GM12878 (cell line): ENCODE results near the gene MMD. TPM values are rescaled to one million over a fixed set of nuclear protein-coding genes. Genes with fewer than 3 reads are reported as not detected.

ENCODE experiments used
- ATAC-seq: fragments of 200-7000 bp; cut with Tn5 transposase; 3 replicates; pipeline ENCODE4 v1.9.1; 2020; ENCODE audit warnings: mild to moderate bottlenecking, moderate library complexity
- BruUV-seq: library from RNA; stranded (reverse); fragments of 400-500 nt; replicated peaks from 2 replicates; lab custom pipeline; 2021; lab: Mats Ljungman, UMichigan
- CTCF ChIA-PET: fragments of 300-600 bp; sonication (Branson Sonifier 250); formaldehyde crosslinking; extraction: SDS; loops from one replicate; lab custom pipeline; 2021; ENCODE audit warnings: inconsistent platforms; lab: Yijun Ruan, JAX
- POLR2A ChIA-PET: fragments of 350-600 bp; formaldehyde crosslinking; extraction: SDS; loops from one replicate; lab custom pipeline; 2021; ENCODE audit warnings: inconsistent platforms; lab: Charles Lee
- RAD21 ChIA-PET: fragments of 300-600 bp; sonication (Branson Sonifier 250); formaldehyde crosslinking; loops from one replicate; lab custom pipeline; 2023; ENCODE audit warnings: antibody characterized with exemption; ENCODE audit not compliant: unreplicated experiment; lab: Charles Lee
- SMC1A ChIA-PET: fragments of 300-600 bp; sonication (Branson Sonifier 250); formaldehyde crosslinking; loops from one replicate; lab custom pipeline; 2023; ENCODE audit not compliant: unreplicated experiment, uncharacterized antibody; lab: Charles Lee
- DNase-seq: peaks from one replicate; pipeline ENCODE4 v3.0.0-alpha.2; 2011; ENCODE audit warnings: low read depth, low spot score
- FAIRE-seq: peaks from 3 replicates; lab custom pipeline; 2011; peaks lifted over from hg19 to GRCh38; lab: Jason Lieb, UNC
- H2AFZ ChIP-seq: 2 replicates; pipeline ENCODE4 v1.6.0; 2011; ENCODE audit warnings: low read depth, low read length, control low read depth; ENCODE audit not compliant: control insufficient read depth
- H3K27ac ChIP-seq: 2 replicates; pipeline ENCODE4 v1.5.1; 2011; ENCODE audit warnings: control low read depth; ENCODE audit not compliant: control insufficient read depth, insufficient read depth
- H3K27me3 ChIP-seq, 2 experiments: replicated peaks in 1 of 2; 2 replicates each; pipeline versions ENCODE4 v1.6.0 to v1.6.1; 2011; ENCODE audit warnings: low read length in 1 of 2; ENCODE audit not compliant: control insufficient read depth in 2 of 2, insufficient read depth in 2 of 2
- H3K36me3 ChIP-seq, 2 experiments: 2 replicates each; pipeline ENCODE4 v1.5.1; 2011; ENCODE audit warnings: low read length in 1 of 2; ENCODE audit not compliant: control insufficient read depth in 2 of 2, insufficient read depth in 2 of 2
- H3K4me1 ChIP-seq: 2 replicates; pipeline ENCODE4 v1.6.1; 2011; ENCODE audit warnings: mild to moderate bottlenecking, low read length, moderate library complexity, mixed read lengths; ENCODE audit not compliant: control insufficient read depth, insufficient read depth
- H3K4me2 ChIP-seq: 2 replicates; pipeline ENCODE4 v1.6.0; 2011; ENCODE audit warnings: control low read depth; ENCODE audit not compliant: control insufficient read depth, insufficient read depth
- H3K4me3 ChIP-seq: fragments of 200-600 bp; sonication (generic); 2 replicates; pipeline ENCODE4 v1.5.1; 2016
- H3K79me2 ChIP-seq: 2 replicates; pipeline ENCODE4 v1.6.0; 2011; ENCODE audit warnings: low read length; ENCODE audit not compliant: control insufficient read depth, insufficient read depth
- H3K9ac ChIP-seq: 2 replicates; pipeline ENCODE4 v1.8.0; 2011; ENCODE audit warnings: low read length, control low read depth, mixed read lengths; ENCODE audit not compliant: control insufficient read depth, insufficient read depth
- H3K9me3 ChIP-seq: replicated peaks from 3 replicates; pipeline ENCODE4 v1.5.1; 2011; ENCODE audit warnings: mild to moderate bottlenecking, low read length; ENCODE audit not compliant: control insufficient read depth, insufficient read depth
- H4K20me1 ChIP-seq: 2 replicates; pipeline ENCODE4 v1.6.0; 2011; ENCODE audit not compliant: control insufficient read depth, insufficient read depth
- EP300 ChIP-seq, 2 experiments: fragments of 150-350 bp in 1 of 2; IDR thresholded peaks; 2 replicates each; pipeline ENCODE4 v1.6.1; 2011 to 2012; ENCODE audit warnings: low read depth in 2 of 2, low read length in 2 of 2, borderline replicate concordance in 1 of 2, improper control_type of control experiment in 1 of 2, inconsistent platforms in 1 of 2; ENCODE audit not compliant: control insufficient read depth in 1 of 2
- REST ChIP-seq: IDR thresholded peaks from 2 replicates; pipeline ENCODE4 v1.6.1; 2012; ENCODE audit warnings: mild to moderate bottlenecking, low read depth, low read length
- WGBS: methylation state at CpG from one replicate; pipeline ENCODE4 v1.1.6; 2016; ENCODE audit warnings: low lambda C conversion rate; ENCODE audit not compliant: insufficient replicate concordance, insufficient coverage; ENCODE audit errors: missing lambda C conversion rate; 5-methylcytosine and 5-hydroxymethylcytosine counted together
- in situ Hi-C: fragments of 300-500 bp; cut with MboI; formaldehyde crosslinking; loops from 9 replicates; pipeline ENCODE4 v1.14.3; 2018; ENCODE audit warnings: mixed read lengths
- intact Hi-C: fragments of 100-400 bp; cut with micrococcal nuclease; formaldehyde crosslinking; loops from one replicate; pipeline ENCODE4 v1.14.2; 2022; ENCODE audit not compliant: unreplicated experiment
- polyA plus RNA-seq, 11 experiments: library from polyadenylated mRNA; depleted of rRNA in 4 of 11; unstranded in 6 of 11; stranded (reverse) in 5 of 11; fragments of >200 nt; fragmentation: Nextera tagmentation in 4 of 11; fragmentation: Illumina TruSeq in 1 of 11; extraction: Ambion mirVana in 4 of 11; extraction: Trizol in 1 of 11; gene quantifications; 1 replicate in 1 of 11; 2 replicates in 10 of 11; pipeline versions ENCODE4 v1.2.1 to v1.2.3, GENCODE V29; 2011 to 2016; ENCODE audit warnings: inconsistent platforms in 2 of 11, missing spikeins in 2 of 11, low read depth in 1 of 11
- total RNA-seq, 4 experiments: library from RNA; depleted of rRNA in 3 of 4; stranded (reverse); fragments of >200 nt in 3 of 4; fragmentation: Illumina TruSeq in 1 of 4; extraction: Trizol in 1 of 4; gene quantifications; 2 replicates each; pipeline versions ENCODE4 v1.2.1 to v1.2.3, GENCODE V29; 2013 to 2021
- TF ChIP-seq, protein P1 (sequence below): fragments of 450-650 bp; conservative IDR thresholded peaks from 2 replicates; pipeline ENCODE4 v1.6.1; 2017; ENCODE audit warnings: mild to moderate bottlenecking, moderate library complexity

The MMD gene
- total and polyA plus RNA-seq, 10 of the 15 experiments (the other 5 are each of a cell fraction or from before 2014, with no cell fraction given): 8.0 to 46.7 (median 22.3) TPM

GRCh38 chr17:55402374-55402773 is 19.3 kb downstream of the MMD start (continued):
- TF ChIP-seq EP300 (IDR thresholded peaks at IDR 0.05; ENCODE audit: borderline replicate concordance in 1 of 2, control insufficient read depth in 1 of 2, low read depth in 2 of 2, low read length in 2 of 2): no peak

DNA sequence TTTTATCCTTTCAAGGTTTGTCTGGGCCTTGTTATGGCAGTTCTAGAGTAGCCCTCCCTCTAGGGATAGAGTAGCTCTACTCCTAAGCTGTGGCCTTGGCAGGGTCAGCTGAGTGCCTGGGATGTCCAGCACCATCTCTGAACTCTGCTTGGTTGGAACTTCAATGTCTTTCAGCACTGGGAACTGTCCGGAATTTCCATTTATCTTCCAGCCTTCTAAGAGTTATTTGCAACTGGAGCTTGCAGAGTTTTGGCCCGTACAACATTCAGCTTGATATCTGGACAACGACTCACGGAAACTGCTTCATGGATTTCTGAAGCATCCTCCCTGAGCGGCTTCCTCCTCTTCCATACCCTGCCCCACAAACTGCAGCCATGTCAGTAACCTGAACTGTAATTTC is 22.9 kb downstream of the MMD start:
- in situ Hi-C loops (no loop called here), intact Hi-C loops (no loop called here)
- no peak overlapping the region for H3K4me2 ChIP-seq
- H3K27ac ChIP-seq: no peak overlapping the region
- H3K27me3 ChIP-seq: no peaks in the 10 kb centered on the region
- DNase-seq (no peak), ATAC-seq (no peak), FAIRE-seq (no peak)
- peak; percentile 45; the same call in 1 of the 2 replicates for TF ChIP-seq REST
- TF ChIP-seq, protein P1, sequence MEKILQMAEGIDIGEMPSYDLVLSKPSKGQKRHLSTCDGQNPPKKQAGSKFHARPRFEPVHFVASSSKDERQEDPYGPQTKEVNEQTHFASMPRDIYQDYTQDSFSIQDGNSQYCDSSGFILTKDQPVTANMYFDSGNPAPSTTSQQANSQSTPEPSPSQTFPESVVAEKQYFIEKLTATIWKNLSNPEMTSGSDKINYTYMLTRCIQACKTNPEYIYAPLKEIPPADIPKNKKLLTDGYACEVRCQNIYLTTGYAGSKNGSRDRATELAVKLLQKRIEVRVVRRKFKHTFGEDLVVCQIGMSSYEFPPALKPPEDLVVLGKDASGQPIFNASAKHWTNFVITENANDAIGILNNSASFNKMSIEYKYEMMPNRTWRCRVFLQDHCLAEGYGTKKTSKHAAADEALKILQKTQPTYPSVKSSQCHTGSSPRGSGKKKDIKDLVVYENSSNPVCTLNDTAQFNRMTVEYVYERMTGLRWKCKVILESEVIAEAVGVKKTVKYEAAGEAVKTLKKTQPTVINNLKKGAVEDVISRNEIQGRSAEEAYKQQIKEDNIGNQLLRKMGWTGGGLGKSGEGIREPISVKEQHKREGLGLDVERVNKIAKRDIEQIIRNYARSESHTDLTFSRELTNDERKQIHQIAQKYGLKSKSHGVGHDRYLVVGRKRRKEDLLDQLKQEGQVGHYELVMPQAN: no peak
- WGBS: 97% methylated on average over 5 of the region's 5 CpGs
- peaks cover 10 to 38% of the 10 kb centered on the region in 2 experiments for H3K36me3 ChIP-seq
- no peaks in the 10 kb centered on the region; the same call in 1 of the 2 replicates for H3K79me2 ChIP-seq
- ChIA-PET CTCF (interaction anchor here (1.2 to 1.8 kb wide), 4 partner anchors 8 to 116 kb away, joined by 3 to 7 read pairs (median 4); no protein-coding TSS in a partner anchor), POLR2A (interaction anchor here (0.5 to 1.1 kb wide), 2 partner anchors 12 to 13 kb away, joined by 3 read pairs; no protein-coding TSS in a partner anchor), RAD21 (interaction anchor here (1.2 to 2.0 kb wide), 3 partner anchors 19 to 116 kb away, joined by 3 to 4 read pairs (median 4); no protein-coding TSS in a partner anchor), SMC1A (interaction anchor here (1.0 to 2.5 kb wide), 3 partner anchors 20 to 114 kb away, joined by 4 to 7 read pairs (median 4); no protein-coding TSS in a partner anchor)
- no peaks in the 10 kb centered on the region for H4K20me1 ChIP-seq
- H3K4me3 ChIP-seq: no peak overlapping the region
- BruUV-seq: no TSS peak
- no peaks in the 10 kb centered on the region for H3K4me1 ChIP-seq
- no peak overlapping the region for H2AFZ ChIP-seq
- H3K9me3 ChIP-seq: no peaks in the 10 kb centered on the region
- no peak overlapping the region for H3K9ac ChIP-seq
